ENCODE data around the gene CWC27.
"Not testable (repeated sequence)": the region's sequence is repeated elsewhere in the genome, so short reads cannot be mapped to it uniquely, and the experiment has no call there.

Gene CWC27

GRCh38 chr5:64788156-64788555 is 19.4 kb downstream of the CWC27 start:
- DNase-seq, result no peak

GRCh38 chr5:64789457-64789856 is 20.7 kb downstream of the CWC27 start:
- no peak for DNase-seq

GRCh38 chr5:64790210-64790609 is 21.5 kb downstream of the CWC27 start:
- DNase-seq, result no peak

GRCh38 chr5:64792469-64792868 is 23.7 kb downstream of the CWC27 start:
- DNase-seq, result no peak

- no peak for DNase-seq
Observed at GRCh38 chr5:64794053-64794770, 25.5 kb downstream of the CWC27 start.

GRCh38 chr5:64796301-64796700 is 27.6 kb downstream of the CWC27 start:
- no peak for DNase-seq

- DNase-seq, result no peak
Observed at GRCh38 chr5:64800926-64801325, 32.2 kb downstream of the CWC27 start.

- no peak for DNase-seq
Observed at GRCh38 chr5:64806537-64806936, 37.8 kb downstream of the CWC27 start.

GRCh38 chr5:64807520-64807919 is 38.8 kb downstream of the CWC27 start:
- DNase-seq, result no peak

- peak in 1 of 14 donors; percentile 1 for DNase-seq
Observed at GRCh38 chr5:64811050-64811640, 42.4 kb downstream of the CWC27 start.

- no peak for DNase-seq
Observed at GRCh38 chr5:64814073-64814472, 45.3 kb downstream of the CWC27 start.

- DNase-seq, result no peak
Observed at GRCh38 chr5:64818245-64818644, 49.5 kb downstream of the CWC27 start.

GRCh38 chr5:64819345-64819744 is 50.6 kb downstream of the CWC27 start:
- DNase-seq, result not testable (repeated sequence)

GRCh38 chr5:64822320-64822719 is 53.6 kb downstream of the CWC27 start:
- no peak for DNase-seq

- DNase-seq, result no peak
Observed at GRCh38 chr5:64826541-64826940, 57.8 kb downstream of the CWC27 start.

- DNase-seq, result no peak
Observed at GRCh38 chr5:64827703-64828102, 59.0 kb downstream of the CWC27 start.

- not testable (repeated sequence) for DNase-seq
Observed at GRCh38 chr5:64830650-64831049, 61.9 kb downstream of the CWC27 start.

GRCh38 chr5:64831996-64832395 is 63.3 kb downstream of the CWC27 start:
- no peak for DNase-seq

GRCh38 chr5:64834037-64834436 is 65.3 kb downstream of the CWC27 start:
- DNase-seq, result no peak

- no peak for DNase-seq
Observed at GRCh38 chr5:64834611-64835010, 65.9 kb downstream of the CWC27 start.

GRCh38 chr5:64835266-64835665 is 66.5 kb downstream of the CWC27 start:
- DNase-seq, result no peak

- DNase-seq, result no peak
Observed at GRCh38 chr5:64836190-64836755, 67.5 kb downstream of the CWC27 start.

GRCh38 chr5:64836786-64837185 is 68.1 kb downstream of the CWC27 start:
- DNase-seq, result no peak

- DNase-seq, result no peak
Observed at GRCh38 chr5:64838376-64838775, 69.6 kb downstream of the CWC27 start.

Measured in C1 segment of cervical spinal cord (tissue), 14 donors.